ENCODE data around the gene FRMD4A.

- TF ChIP-seq, protein P1, sequence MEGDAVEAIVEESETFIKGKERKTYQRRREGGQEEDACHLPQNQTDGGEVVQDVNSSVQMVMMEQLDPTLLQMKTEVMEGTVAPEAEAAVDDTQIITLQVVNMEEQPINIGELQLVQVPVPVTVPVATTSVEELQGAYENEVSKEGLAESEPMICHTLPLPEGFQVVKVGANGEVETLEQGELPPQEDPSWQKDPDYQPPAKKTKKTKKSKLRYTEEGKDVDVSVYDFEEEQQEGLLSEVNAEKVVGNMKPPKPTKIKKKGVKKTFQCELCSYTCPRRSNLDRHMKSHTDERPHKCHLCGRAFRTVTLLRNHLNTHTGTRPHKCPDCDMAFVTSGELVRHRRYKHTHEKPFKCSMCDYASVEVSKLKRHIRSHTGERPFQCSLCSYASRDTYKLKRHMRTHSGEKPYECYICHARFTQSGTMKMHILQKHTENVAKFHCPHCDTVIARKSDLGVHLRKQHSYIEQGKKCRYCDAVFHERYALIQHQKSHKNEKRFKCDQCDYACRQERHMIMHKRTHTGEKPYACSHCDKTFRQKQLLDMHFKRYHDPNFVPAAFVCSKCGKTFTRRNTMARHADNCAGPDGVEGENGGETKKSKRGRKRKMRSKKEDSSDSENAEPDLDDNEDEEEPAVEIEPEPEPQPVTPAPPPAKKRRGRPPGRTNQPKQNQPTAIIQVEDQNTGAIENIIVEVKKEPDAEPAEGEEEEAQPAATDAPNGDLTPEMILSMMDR (IDR thresholded peaks at IDR 0.05), result no peak
- no peak for TF ChIP-seq POLR2A (IDR thresholded peaks at IDR 0.05)
Observed at GRCh38 chr10:14205233-14205632, 125.5 kb downstream of the FRMD4A start.
